Measurements from ENCODE around the gene TUBGCP3. TPM values are rescaled to one million over a fixed set of nuclear protein-coding genes. Genes with fewer than 3 reads are reported as not detected.

The TUBGCP3 gene
- total and polyA plus RNA-seq, 2 donors (not counting 1 experiment from before 2014, with no cell fraction given), result 30.6 to 65.1 TPM

DNA sequence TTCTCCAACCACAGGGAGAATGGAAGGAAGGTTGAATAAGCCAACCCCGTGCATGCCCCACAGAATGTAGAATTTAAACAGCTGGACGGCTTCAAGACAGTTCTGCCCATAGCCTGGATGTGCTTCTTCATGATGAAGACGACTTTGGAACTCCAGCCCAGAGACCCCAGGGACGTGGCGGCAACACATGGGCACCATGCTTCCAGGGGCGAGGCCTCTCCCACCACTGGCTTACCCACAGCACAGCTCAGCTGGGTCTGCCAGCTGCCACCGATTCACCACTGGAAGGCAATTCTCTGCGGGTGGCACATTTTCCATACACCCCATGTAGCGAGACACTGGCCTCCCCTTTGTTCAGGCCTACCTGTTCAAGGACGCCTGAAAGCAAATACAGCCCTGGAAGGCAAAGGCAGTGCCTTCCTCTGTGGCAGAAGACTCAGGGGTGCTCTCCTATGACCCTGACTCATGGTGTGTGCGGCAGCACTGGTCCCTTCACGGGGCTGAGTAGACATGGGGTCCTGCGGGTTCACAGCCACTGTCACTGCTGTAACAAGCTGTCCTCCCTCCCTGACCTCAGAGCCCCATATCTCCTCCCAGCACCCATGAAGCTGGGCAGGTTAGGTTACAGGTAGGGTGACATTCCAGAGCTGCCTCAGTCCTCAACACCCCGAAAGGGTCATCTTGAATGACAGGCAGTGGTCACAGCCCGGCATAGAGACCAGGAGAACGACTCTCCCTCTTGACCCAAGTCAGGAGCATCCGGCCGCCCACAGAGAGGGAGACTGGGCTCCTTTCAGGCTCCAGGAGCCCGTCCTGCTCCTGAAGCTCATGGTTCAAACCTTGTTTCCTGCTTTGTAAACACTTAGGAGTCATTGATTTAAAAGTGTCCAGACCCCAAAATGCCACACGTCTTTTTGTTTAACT, 139.1 kb downstream of the TUBGCP3 start:
- ChIA-PET POLR2A (no interaction called here), CTCF (no interaction called here)
- Histone ChIP-seq H2AFZ (ENCODE audit: insufficient read depth, low read depth, low read length, poor library complexity, severe bottlenecking) (no peak overlapping the region), H3K9me3 (ENCODE audit: control extremely low read depth in 1 of 3, control insufficient read depth in 2 of 3, insufficient read depth in 1 of 3, low read length in 2 of 3) (no peaks in the 10 kb centered on the region), H3K9ac (ENCODE audit: low read length) (no peak overlapping the region), H3K27me3 (replicated peaks in 1 of 4; ENCODE audit: control extremely low read depth in 1 of 4, control insufficient read depth in 3 of 4, insufficient read depth in 4 of 4, low read length in 3 of 4) (peaks cover 0 to 6% (median 0%) of the 10 kb centered on the region in 4 experiments), H4K20me1 (ENCODE audit: control insufficient read depth, insufficient read depth, low read length, poor library complexity, severe bottlenecking) (no peaks in the 10 kb centered on the region), H3K27ac (ENCODE audit: low read length in 2 of 2) (no peak overlapping the region), H3K36me3 (replicated peaks in 1 of 2; ENCODE audit: control extremely low read depth in 1 of 2, control insufficient read depth in 1 of 2, extremely low read depth in 1 of 2, insufficient read depth in 2 of 2, low read length in 1 of 2) (no peaks in the 10 kb centered on the region), H3K79me2 (ENCODE audit: control insufficient read depth, insufficient read depth, low read length) (no peaks in the 10 kb centered on the region), H3K4me1 (ENCODE audit: control insufficient read depth in 2 of 2, insufficient read depth in 2 of 2, low read length in 2 of 2) (no peaks in the 10 kb centered on the region), H3K4me3 (ENCODE audit: control extremely low read depth in 1 of 5, extremely low read depth in 1 of 5, insufficient read depth in 1 of 5, low read depth in 2 of 5, low read length in 4 of 5) (no peak overlapping the region), H3K4me2 (replicated peaks; ENCODE audit: low read depth, low read length, poor library complexity, severe bottlenecking) (no peak overlapping the region)
- TF ChIP-seq EZH2 (IDR thresholded peaks at IDR 0.05; ENCODE audit: borderline replicate concordance, insufficient read depth, low read depth, low read length, poor library complexity, severe bottlenecking), result no peak
- TF ChIP-seq, protein P1, sequence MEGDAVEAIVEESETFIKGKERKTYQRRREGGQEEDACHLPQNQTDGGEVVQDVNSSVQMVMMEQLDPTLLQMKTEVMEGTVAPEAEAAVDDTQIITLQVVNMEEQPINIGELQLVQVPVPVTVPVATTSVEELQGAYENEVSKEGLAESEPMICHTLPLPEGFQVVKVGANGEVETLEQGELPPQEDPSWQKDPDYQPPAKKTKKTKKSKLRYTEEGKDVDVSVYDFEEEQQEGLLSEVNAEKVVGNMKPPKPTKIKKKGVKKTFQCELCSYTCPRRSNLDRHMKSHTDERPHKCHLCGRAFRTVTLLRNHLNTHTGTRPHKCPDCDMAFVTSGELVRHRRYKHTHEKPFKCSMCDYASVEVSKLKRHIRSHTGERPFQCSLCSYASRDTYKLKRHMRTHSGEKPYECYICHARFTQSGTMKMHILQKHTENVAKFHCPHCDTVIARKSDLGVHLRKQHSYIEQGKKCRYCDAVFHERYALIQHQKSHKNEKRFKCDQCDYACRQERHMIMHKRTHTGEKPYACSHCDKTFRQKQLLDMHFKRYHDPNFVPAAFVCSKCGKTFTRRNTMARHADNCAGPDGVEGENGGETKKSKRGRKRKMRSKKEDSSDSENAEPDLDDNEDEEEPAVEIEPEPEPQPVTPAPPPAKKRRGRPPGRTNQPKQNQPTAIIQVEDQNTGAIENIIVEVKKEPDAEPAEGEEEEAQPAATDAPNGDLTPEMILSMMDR (IDR thresholded peaks at IDR 0.05), result no peak
- H3K4me1 Mint-ChIP-seq, result no peaks in the 10 kb centered on the region
- no peak overlapping the region for H3K4me3 Mint-ChIP-seq
- ATAC-seq (ENCODE audit: low read depth) (no peak), DNase-seq (no peak)
- intact Hi-C loops (cut with micrococcal nuclease), result no loop called here
- H3K9me3 Mint-ChIP-seq (ENCODE audit: insufficient read depth), result no peaks in the 10 kb centered on the region
- no peak overlapping the region for H3K27ac Mint-ChIP-seq
- 79% methylated on average over 19 of the region's 20 CpGs for WGBS (ENCODE audit: insufficient coverage)
- H3K27me3 Mint-ChIP-seq, result peaks cover 8% of the 10 kb centered on the region

All from B cell (primary cell).